Stimulated activated naive CD8-positive, alpha-beta T cell treated with anti-CD3 and anti-CD28 coated beads, Interleukin-15, amount 100 ng/mL, for 72 hours (primary cell): ENCODE results near the gene ASTN2.

Source experiments
- ATAC-seq: fragments of 150-1000 bp; cut with Tn5 transposase; 2 replicates; pipeline ENCODE4 v1.10.0; 2021; ENCODE audit warnings: mild to moderate bottlenecking, moderate library complexity
- DNase-seq, 2 donors: peaks; one replicate each; pipeline ENCODE4 v3.0.0; 2021 to 2022
- H3K27ac Mint-ChIP-seq, 2 donors: one replicate each; pipeline ENCODE4 v1.8.0; 2022; ENCODE audit warnings: mild to moderate bottlenecking in 2 of 2, mixed read lengths in 2 of 2, moderate library complexity in 2 of 2
- H3K27me3 Mint-ChIP-seq: one replicate; pipeline ENCODE4 v1.8.0; 2022; ENCODE audit warnings: mixed read lengths
- H3K4me1 Mint-ChIP-seq: one replicate; pipeline ENCODE4 v1.8.0; 2022; ENCODE audit warnings: mild to moderate bottlenecking, mixed read lengths
- H3K4me3 Mint-ChIP-seq, 2 donors: one replicate each; pipeline ENCODE4 v1.8.0; 2022; ENCODE audit warnings: mild to moderate bottlenecking in 2 of 2, mixed read lengths in 2 of 2, moderate library complexity in 1 of 2
- H3K9me3 Mint-ChIP-seq, 2 donors: one replicate each; pipeline ENCODE4 v1.8.0; 2022; ENCODE audit warnings: mixed read lengths in 2 of 2

The ASTN2 gene

GRCh38 chr9:116796669-116797068 lies 618.2 kb downstream of the ASTN2 start:
- no peaks in the 10 kb centered on the region for H3K27me3 Mint-ChIP-seq
- DNase-seq (no peak), ATAC-seq (no peak)
- no peak overlapping the region for H3K27ac Mint-ChIP-seq
- H3K4me1 Mint-ChIP-seq = no peaks in the 10 kb centered on the region
- H3K4me3 Mint-ChIP-seq = no peak overlapping the region
- no peaks in the 10 kb centered on the region for H3K9me3 Mint-ChIP-seq

- no peaks in the 10 kb centered on the region for H3K27me3 Mint-ChIP-seq
- no peak overlapping the region for H3K27ac Mint-ChIP-seq
- no peaks in the 10 kb centered on the region for H3K4me1 Mint-ChIP-seq
- no peak overlapping the region for H3K4me3 Mint-ChIP-seq
- ATAC-seq = no peak
- no peaks in the 10 kb centered on the region for H3K9me3 Mint-ChIP-seq
- no peak for DNase-seq
These were observed 619.0 kb downstream of the ASTN2 start for GRCh38 chr9:116795821-116796220.

GRCh38 chr9:116792271-116792670 lies 622.6 kb downstream of the ASTN2 start:
- Mint-ChIP-seq H3K4me3 (no peak overlapping the region), H3K9me3 (no peaks in the 10 kb centered on the region), H3K27ac (no peak overlapping the region), H3K4me1 (no peaks in the 10 kb centered on the region), H3K27me3 (peaks cover 7% of the 10 kb centered on the region)
- no peak for DNase-seq
- no peak for ATAC-seq

GRCh38 chr9:116791326-116791725 lies 623.5 kb downstream of the ASTN2 start:
- H3K9me3 Mint-ChIP-seq = no peaks in the 10 kb centered on the region
- H3K4me3 Mint-ChIP-seq = no peak overlapping the region
- DNase-seq = no peak
- H3K4me1 Mint-ChIP-seq = no peaks in the 10 kb centered on the region
- ATAC-seq = no peak
- no peak overlapping the region for H3K27ac Mint-ChIP-seq
- H3K27me3 Mint-ChIP-seq = peaks cover 9% of the 10 kb centered on the region

- DNase-seq (no peak), ATAC-seq (no peak)
- Mint-ChIP-seq H3K4me1 (no peaks in the 10 kb centered on the region), H3K9me3 (no peaks in the 10 kb centered on the region), H3K27ac (no peak overlapping the region), H3K27me3 (peaks cover 22% of the 10 kb centered on the region), H3K4me3 (no peak overlapping the region)
These were observed 625.8 kb downstream of the ASTN2 start for GRCh38 chr9:116789081-116789480.

- Mint-ChIP-seq H3K4me1 (no peaks in the 10 kb centered on the region), H3K27ac (no peak overlapping the region), H3K4me3 (no peak overlapping the region), H3K27me3 (peaks cover 22% of the 10 kb centered on the region), H3K9me3 (no peaks in the 10 kb centered on the region)
- ATAC-seq (no peak), DNase-seq (no peak)
These were observed 628.1 kb downstream of the ASTN2 start for GRCh38 chr9:116786737-116787136.

- DNase-seq (no peak), ATAC-seq (no peak)
- no peak overlapping the region for H3K4me3 Mint-ChIP-seq
- no peak overlapping the region for H3K27ac Mint-ChIP-seq
- no peaks in the 10 kb centered on the region for H3K4me1 Mint-ChIP-seq
- peaks cover 5 to 14% of the 10 kb centered on the region in 2 donors for H3K9me3 Mint-ChIP-seq
- peaks cover 10% of the 10 kb centered on the region for H3K27me3 Mint-ChIP-seq
These were observed 637.7 kb downstream of the ASTN2 start for GRCh38 chr9:116777116-116777515.

- H3K9me3 Mint-ChIP-seq = peaks cover 2 to 13% of the 10 kb centered on the region in 2 donors
- no peaks in the 10 kb centered on the region for H3K4me1 Mint-ChIP-seq
- no peak overlapping the region for H3K27ac Mint-ChIP-seq
- ATAC-seq (no peak), DNase-seq (no peak)
- H3K4me3 Mint-ChIP-seq = no peak overlapping the region
- peaks cover 10% of the 10 kb centered on the region for H3K27me3 Mint-ChIP-seq
These were observed 640.3 kb downstream of the ASTN2 start for GRCh38 chr9:116774421-116775180.

- Mint-ChIP-seq H3K27me3 (no peaks in the 10 kb centered on the region), H3K27ac (no peak overlapping the region), H3K4me3 (no peak overlapping the region), H3K9me3 (no peaks in the 10 kb centered on the region), H3K4me1 (no peaks in the 10 kb centered on the region)
- no peak for ATAC-seq
- no peak for DNase-seq
These were observed 647.6 kb downstream of the ASTN2 start for GRCh38 chr9:116767219-116767618.

- no peak for ATAC-seq
- H3K9me3 Mint-ChIP-seq = no peaks in the 10 kb centered on the region
These were observed 649.8 kb downstream of the ASTN2 start for GRCh38 chr9:116765011-116765410.

GRCh38 chr9:116763770-116764169 lies 651.1 kb downstream of the ASTN2 start:
- DNase-seq (no peak), ATAC-seq (no peak)
- H3K27me3 Mint-ChIP-seq = no peaks in the 10 kb centered on the region
- no peak overlapping the region for H3K27ac Mint-ChIP-seq
- no peaks in the 10 kb centered on the region for H3K4me1 Mint-ChIP-seq
- no peaks in the 10 kb centered on the region for H3K9me3 Mint-ChIP-seq
- H3K4me3 Mint-ChIP-seq = no peak overlapping the region

More at GRCh38 chr9:116765011-116765410, 649.8 kb downstream of the ASTN2 start:
- Mint-ChIP-seq H3K27ac (peak overlapping the region in 1 of 2 donors; percentile 49), H3K4me3 (no peak overlapping the region), H3K27me3 (no peaks in the 10 kb centered on the region), H3K4me1 (no peaks in the 10 kb centered on the region)
- no peak for DNase-seq

GRCh38 chr9:116760636-116761035 lies 654.2 kb downstream of the ASTN2 start:
- Mint-ChIP-seq H3K27ac (no peak overlapping the region), H3K4me3 (no peak overlapping the region), H3K4me1 (no peaks in the 10 kb centered on the region), H3K9me3 (peaks cover 0 to 3% of the 10 kb centered on the region in 2 donors), H3K27me3 (peaks cover 12% of the 10 kb centered on the region)
- ATAC-seq (no peak), DNase-seq (no peak)

- no peak overlapping the region for H3K4me3 Mint-ChIP-seq
- no peak for DNase-seq
- peaks cover 12% of the 10 kb centered on the region for H3K27me3 Mint-ChIP-seq
- ATAC-seq = no peak
- H3K4me1 Mint-ChIP-seq = no peaks in the 10 kb centered on the region
- H3K9me3 Mint-ChIP-seq = peaks cover 0 to 7% of the 10 kb centered on the region in 2 donors
- no peak overlapping the region for H3K27ac Mint-ChIP-seq
These were observed 657.8 kb downstream of the ASTN2 start for GRCh38 chr9:116757030-116757429.

- peaks cover 34% of the 10 kb centered on the region for H3K27me3 Mint-ChIP-seq
- peaks cover 0 to 7% of the 10 kb centered on the region in 2 donors for H3K9me3 Mint-ChIP-seq
- DNase-seq (no peak), ATAC-seq (no peak)
- no peak overlapping the region for H3K4me3 Mint-ChIP-seq
- no peaks in the 10 kb centered on the region for H3K4me1 Mint-ChIP-seq
- no peak overlapping the region for H3K27ac Mint-ChIP-seq
These were observed 661.5 kb downstream of the ASTN2 start for GRCh38 chr9:116753389-116753788.

GRCh38 chr9:116750510-116750909 lies 664.3 kb downstream of the ASTN2 start:
- Mint-ChIP-seq H3K27me3 (peaks cover 37% of the 10 kb centered on the region), H3K4me3 (no peak overlapping the region), H3K27ac (no peak overlapping the region), H3K9me3 (peaks cover 0 to 3% of the 10 kb centered on the region in 2 donors), H3K4me1 (no peaks in the 10 kb centered on the region)
- ATAC-seq (no peak), DNase-seq (no peak)

GRCh38 chr9:116749772-116750171 lies 665.1 kb downstream of the ASTN2 start:
- Mint-ChIP-seq H3K4me1 (no peaks in the 10 kb centered on the region), H3K27me3 (peaks cover 37% of the 10 kb centered on the region), H3K27ac (no peak overlapping the region), H3K9me3 (no peaks in the 10 kb centered on the region), H3K4me3 (no peak overlapping the region)
- DNase-seq = no peak
- ATAC-seq = no peak

GRCh38 chr9:116749176-116749575 lies 665.7 kb downstream of the ASTN2 start:
- no peak overlapping the region for H3K4me3 Mint-ChIP-seq

More at GRCh38 chr9:116749176-116749575, 665.7 kb downstream of the ASTN2 start:
- H3K27me3 Mint-ChIP-seq = peaks cover 37% of the 10 kb centered on the region
- H3K4me1 Mint-ChIP-seq = no peaks in the 10 kb centered on the region
- DNase-seq = no peak
- no peak overlapping the region for H3K27ac Mint-ChIP-seq
- no peaks in the 10 kb centered on the region for H3K9me3 Mint-ChIP-seq
- ATAC-seq = no peak
